SH-SY5Y (cell line): ENCODE data around the gene DYNLT4.

Experiments
- GATA2 ChIP-seq: IDR thresholded peaks from 2 replicates; pipeline ENCODE4 v1.6.1; 2011; ENCODE audit warnings: mild to moderate bottlenecking, low read depth, low read length
- GATA3 ChIP-seq: IDR thresholded peaks from 2 replicates; pipeline ENCODE4 v1.6.1; 2011; ENCODE audit warnings: low read depth, mild to moderate bottlenecking, low read length, moderate library complexity

DNA sequence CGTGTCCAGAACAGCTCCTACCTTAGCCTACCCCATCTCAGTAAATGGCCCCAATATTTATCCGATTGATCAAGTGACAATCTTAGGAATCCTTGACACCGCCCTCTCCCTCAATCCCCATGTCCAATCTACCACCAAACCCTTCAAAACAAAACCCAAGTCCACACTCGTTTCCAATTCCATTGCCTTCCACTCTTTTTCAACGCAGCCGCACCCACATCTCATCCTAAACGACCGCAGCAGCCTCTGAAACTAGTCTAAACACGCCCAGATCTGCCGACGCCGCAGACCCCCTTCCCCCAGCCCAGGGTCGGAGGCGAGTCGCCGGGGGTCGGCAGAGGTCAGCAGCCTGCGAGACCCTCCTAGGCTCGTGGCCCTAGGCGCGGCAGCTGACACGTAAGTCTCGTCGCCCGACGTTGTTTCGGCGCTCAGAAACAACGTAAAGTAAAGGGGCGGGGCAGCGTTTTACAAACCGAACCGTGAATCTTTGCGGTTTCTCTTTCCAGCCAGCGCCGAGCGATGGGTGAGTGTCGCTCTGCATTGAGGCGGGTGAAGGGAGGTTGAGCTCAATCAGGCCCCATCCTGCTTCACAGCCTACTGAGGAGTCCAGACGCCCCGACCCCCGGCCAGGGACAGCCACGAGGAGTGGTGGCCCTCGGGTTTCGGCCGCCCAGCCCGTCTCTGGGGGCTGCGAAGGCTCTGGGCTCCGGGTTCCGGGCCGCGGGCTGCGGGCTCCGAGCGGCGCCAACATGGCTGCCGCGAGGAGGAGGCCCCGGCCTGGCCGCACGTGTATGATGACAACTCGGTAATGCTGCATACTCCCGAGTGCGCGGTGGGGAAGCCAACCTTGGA lies 31.8 kb downstream of the DYNLT4 start, which contains the start of gene RPS8:
- TF ChIP-seq GATA2 (no peak), GATA3 (no peak)
